NCI-H345 (cell line): ENCODE results near the gene CELSR3.

Source experiments
- DNase-seq: peaks from one replicate; lab custom pipeline; 2025; lab: John Stamatoyannopoulos, UW

CELSR3 gene

GRCh38 chr3:48687220-48687678 is 24.6 kb upstream of the CELSR3 start:
- DNase-seq, result no peak

- DNase-seq, result no peak
Observed at GRCh38 chr3:48686538-48687219, 24.0 kb upstream of the CELSR3 start.

GRCh38 chr3:48685603-48686511 is 23.2 kb upstream of the CELSR3 start, which contains the start of gene NCKIPSD:
Gene NCKIPSD (minus strand): TSS chr3:48685915. CDS start chr3:48685807, 108 bp downstream.
- DNase-seq, result peak; percentile 83

GRCh38 chr3:48685293-48685602 is 22.6 kb upstream of the CELSR3 start:
- DNase-seq, result no peak

GRCh38 chr3:48684480-48685143 is 21.9 kb upstream of the CELSR3 start:
- no peak for DNase-seq

GRCh38 chr3:48684054-48684349 is 21.3 kb upstream of the CELSR3 start:
- DNase-seq, result no peak

GRCh38 chr3:48682786-48683185 is 20.1 kb upstream of the CELSR3 start:
- no peak for DNase-seq

GRCh38 chr3:48681974-48682610 is 19.4 kb upstream of the CELSR3 start:
- DNase-seq, result no peak

- no peak for DNase-seq
Observed at GRCh38 chr3:48681541-48681880, 18.8 kb upstream of the CELSR3 start.

GRCh38 chr3:48680811-48681540 is 18.3 kb upstream of the CELSR3 start:
- DNase-seq, result no peak

- DNase-seq, result no peak
Observed at GRCh38 chr3:48679411-48680391, 17.0 kb upstream of the CELSR3 start.

GRCh38 chr3:48678566-48679380 is 16.1 kb upstream of the CELSR3 start:
- DNase-seq, result no peak

- no peak for DNase-seq
Observed at GRCh38 chr3:48678056-48678455, 15.4 kb upstream of the CELSR3 start.

GRCh38 chr3:48674505-48674904 is 11.8 kb upstream of the CELSR3 start:
- no peak for DNase-seq

- DNase-seq, result no peak
Observed at GRCh38 chr3:48672522-48672921, 9.8 kb upstream of the CELSR3 start.

GRCh38 chr3:48664929-48665328 is 2.2 kb upstream of the CELSR3 start:
- no peak for DNase-seq

- no peak for DNase-seq
Observed at GRCh38 chr3:48664313-48664644, 1.6 kb upstream of the CELSR3 start.

- DNase-seq, result peak; percentile 95
Observed at GRCh38 chr3:48663489-48664312, 1.0 kb upstream of the CELSR3 start.

GRCh38 chr3:48662145-48662752 is 437 bp downstream of the CELSR3 start:
- DNase-seq, result no peak
